HG02852 (cell line): ENCODE results near the gene ZBTB17.
"Not testable (repeated sequence)": the region's sequence is repeated elsewhere in the genome, so short reads cannot be mapped to it uniquely, and the experiment has no call there.

Experiments
- ATAC-seq: cut with Tn5 transposase; IDR thresholded peaks from one replicate; pipeline ENCODE4 v1.9.1; 2021; ENCODE audit warnings: mild to moderate bottlenecking, moderate library complexity; ENCODE audit not compliant: unreplicated experiment

ZBTB17 gene

DNA sequence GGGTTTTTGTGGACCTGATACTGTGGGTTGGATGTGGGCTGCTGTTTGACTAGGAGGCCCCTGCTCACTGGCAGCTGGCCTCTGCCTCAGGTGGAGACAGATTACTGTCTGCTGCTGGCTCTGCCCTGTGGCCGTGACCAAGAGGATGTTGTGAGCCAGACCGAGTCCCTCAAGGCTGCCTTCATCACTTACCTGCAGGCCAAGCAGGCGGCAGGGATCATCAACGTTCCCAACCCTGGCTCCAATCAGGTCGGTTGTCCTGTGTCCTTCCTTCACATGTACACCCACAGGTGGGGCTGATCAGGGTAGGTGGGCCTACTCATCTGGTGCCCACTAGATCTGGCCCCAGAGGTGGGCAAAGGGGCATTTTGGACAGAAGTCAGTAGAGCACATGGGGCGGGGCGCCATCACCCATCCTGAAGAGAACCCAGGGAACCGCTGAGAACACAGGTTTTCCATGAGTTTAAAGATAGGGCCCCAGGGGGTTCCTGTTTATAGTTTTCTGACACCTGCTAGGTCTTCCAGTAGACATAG is 37.2 kb downstream of the ZBTB17 start:
- no peak for ATAC-seq

DNA sequence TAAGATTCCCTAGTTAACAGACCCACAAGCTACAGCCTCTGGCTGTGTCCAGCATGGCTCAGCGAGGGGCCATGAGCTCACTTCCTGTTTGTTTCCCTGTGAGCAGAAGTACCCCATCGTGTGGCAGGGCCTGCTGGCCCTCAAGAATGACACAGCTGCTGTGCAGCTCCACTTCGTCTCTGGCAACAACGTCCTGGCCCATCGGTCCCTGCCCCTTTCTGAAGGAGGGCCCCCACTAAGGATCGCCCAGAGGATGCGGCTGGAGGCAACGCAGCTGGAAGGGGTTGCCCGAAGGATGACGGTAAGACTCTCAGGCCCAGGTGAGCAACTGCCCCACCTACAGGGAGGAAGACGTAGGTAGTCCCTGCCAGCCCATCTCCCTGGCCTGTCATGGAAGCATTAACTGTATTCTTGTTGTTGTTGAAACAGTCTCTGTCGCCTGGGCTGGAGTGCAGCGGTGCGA is 38.2 kb downstream of the ZBTB17 start:
- no peak for ATAC-seq

DNA sequence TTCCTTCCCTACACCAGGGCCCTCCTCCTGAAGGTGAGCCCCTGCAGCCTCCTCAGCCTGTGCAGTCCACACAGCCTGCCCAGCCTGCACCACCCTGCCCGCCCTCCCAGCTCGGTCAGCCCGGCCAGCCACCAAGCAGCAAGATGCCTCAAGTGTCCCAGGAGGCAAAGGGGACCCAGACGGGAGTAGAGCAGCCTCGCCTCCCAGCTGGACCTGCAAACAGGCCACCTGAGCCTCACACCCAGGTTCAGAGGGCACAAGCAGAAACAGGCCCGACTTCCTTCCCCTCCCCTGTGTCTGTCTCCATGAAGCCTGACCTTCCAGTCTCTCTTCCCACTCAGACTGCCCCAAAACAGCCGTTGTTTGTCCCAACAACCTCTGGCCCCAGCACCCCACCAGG is 38.8 kb downstream of the ZBTB17 start:
- no peak for ATAC-seq

DNA sequence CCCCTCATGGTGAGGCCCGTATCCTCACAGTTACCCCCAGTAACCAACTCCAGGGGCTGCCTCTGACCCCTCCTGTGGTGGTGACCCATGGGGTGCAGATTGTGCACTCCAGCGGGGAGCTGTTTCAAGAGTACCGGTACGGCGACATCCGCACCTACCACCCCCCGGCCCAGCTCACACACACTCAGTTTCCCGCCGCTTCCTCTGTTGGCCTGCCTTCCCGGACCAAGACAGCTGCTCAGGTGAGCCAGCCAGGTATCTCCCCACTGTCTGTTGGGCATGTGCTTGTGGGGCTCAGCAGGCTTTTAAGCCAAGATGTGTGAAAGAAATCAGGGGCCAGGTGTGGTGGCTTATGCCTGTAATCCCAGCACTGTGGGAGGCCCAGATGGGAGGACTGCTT is 39.9 kb downstream of the ZBTB17 start:
- no peak for ATAC-seq

DNA sequence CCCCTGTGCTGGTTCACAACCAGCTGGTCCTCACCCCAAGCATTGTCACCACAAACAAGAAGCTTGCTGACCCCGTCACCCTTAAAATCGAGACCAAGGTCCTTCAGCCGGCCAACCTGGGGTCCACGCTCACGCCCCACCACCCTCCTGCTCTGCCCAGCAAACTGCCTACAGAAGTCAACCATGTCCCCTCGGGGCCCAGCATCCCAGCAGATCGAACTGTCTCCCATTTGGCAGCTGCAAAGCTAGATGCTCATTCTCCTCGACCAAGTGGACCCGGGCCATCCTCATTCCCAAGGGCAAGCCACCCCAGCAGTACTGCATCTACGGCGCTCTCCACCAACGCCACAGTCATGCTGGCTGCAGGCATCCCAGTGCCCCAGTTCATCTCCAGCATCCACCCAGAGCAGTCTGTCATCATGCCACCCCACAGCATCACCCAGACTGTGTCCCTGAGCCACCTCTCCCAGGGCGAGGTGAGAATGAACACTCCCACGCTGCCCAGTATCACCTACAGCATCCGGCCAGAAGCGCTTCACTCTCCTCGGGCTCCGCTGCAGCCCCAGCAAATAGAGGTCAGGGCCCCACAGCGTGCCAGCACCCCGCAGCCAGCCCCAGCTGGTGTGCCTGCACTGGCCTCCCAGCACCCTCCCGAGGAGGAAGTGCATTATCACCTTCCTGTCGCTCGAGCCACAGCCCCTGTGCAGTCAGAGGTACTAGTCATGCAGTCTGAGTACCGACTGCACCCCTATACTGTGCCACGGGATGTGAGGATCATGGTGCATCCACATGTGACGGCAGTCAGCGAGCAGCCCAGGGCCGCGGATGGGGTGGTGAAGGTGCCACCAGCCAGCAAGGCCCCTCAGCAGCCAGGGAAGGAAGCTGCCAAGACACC is 40.6 kb downstream of the ZBTB17 start:
- ATAC-seq = no peak

DNA sequence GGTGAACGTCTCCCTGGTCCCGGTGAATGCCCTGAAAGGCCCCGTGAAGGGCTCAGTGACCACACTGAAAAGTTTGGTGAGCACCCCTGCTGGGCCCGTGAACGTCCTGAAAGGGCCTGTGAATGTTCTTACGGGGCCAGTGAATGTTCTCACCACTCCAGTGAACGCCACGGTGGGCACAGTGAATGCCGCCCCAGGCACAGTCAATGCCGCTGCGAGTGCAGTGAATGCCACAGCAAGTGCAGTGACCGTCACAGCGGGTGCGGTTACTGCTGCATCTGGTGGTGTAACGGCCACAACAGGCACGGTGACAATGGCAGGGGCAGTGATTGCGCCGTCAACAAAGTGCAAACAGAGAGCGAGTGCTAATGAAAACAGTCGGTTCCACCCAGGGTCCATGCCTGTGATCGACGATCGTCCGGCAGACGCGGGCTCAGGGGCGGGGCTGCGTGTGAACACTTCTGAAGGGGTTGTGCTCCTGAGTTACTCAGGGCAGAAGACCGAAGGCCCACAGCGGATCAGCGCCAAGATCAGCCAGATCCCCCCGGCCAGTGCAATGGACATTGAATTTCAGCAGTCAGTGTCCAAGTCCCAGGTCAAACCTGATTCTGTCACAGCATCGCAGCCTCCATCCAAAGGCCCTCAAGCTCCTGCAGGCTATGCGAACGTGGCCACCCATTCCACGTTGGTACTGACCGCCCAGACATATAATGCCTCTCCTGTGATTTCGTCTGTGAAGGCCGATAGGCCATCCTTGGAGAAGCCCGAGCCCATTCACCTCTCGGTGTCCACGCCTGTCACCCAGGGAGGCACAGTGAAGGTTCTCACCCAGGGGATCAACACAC is 41.5 kb downstream of the ZBTB17 start:
- ATAC-seq = no peak

DNA sequence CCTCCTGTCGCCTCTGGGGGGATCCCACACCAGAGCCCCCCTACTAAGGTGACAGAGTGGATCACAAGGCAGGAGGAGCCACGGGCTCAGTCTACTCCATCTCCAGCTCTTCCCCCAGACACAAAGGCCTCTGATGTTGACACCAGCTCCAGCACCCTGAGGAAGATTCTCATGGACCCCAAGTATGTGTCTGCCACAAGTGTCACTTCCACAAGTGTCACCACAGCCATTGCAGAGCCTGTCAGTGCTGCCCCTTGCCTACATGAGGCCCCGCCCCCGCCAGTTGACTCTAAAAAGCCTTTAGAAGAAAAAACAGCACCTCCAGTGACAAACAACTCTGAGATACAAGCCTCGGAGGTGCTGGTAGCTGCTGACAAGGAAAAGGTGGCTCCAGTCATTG is 42.2 kb downstream of the ZBTB17 start:
- no peak for ATAC-seq

DNA sequence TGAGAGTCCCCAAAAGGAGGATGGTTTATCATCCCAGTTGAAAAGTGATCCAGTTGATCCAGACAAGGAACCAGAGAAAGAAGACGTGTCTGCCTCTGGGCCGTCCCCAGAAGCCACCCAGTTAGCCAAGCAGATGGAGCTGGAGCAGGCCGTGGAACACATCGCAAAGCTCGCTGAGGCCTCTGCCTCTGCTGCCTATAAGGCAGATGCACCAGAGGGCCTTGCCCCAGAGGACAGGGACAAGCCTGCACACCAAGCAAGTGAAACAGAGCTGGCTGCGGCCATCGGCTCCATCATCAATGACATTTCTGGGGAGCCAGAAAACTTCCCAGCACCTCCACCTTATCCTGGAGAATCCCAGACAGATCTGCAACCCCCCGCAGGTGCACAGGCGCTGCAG is 43.3 kb downstream of the ZBTB17 start:
- no peak for ATAC-seq

DNA sequence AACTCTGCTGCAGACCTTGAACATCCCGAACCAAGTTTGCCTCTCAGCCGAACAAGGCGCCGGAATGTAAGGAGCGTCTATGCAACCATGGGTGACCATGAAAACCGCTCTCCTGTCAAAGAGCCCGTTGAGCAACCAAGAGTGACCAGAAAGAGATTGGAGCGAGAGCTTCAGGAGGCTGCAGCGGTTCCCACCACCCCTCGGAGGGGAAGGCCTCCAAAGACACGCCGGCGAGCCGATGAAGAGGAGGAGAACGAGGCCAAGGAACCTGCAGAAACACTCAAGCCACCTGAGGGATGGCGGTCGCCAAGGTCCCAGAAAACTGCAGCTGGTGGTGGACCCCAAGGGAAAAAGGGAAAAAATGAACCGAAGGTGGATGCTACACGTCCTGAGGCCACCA is 44.0 kb downstream of the ZBTB17 start:
- no peak for ATAC-seq

DNA sequence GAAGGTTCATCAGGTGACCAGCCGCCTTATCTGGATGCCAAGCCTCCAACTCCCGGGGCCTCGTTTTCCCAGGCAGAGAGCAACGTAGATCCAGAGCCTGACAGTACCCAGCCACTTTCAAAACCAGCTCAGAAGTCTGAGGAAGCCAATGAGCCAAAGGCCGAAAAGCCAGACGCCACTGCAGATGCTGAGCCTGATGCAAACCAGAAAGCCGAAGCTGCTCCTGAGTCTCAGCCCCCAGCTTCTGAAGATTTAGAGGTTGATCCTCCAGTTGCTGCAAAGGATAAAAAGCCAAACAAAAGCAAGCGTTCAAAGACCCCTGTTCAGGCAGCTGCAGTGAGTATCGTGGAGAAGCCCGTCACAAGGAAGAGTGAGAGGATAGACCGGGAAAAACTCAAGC is 44.5 kb downstream of the ZBTB17 start:
- no peak for ATAC-seq

DNA sequence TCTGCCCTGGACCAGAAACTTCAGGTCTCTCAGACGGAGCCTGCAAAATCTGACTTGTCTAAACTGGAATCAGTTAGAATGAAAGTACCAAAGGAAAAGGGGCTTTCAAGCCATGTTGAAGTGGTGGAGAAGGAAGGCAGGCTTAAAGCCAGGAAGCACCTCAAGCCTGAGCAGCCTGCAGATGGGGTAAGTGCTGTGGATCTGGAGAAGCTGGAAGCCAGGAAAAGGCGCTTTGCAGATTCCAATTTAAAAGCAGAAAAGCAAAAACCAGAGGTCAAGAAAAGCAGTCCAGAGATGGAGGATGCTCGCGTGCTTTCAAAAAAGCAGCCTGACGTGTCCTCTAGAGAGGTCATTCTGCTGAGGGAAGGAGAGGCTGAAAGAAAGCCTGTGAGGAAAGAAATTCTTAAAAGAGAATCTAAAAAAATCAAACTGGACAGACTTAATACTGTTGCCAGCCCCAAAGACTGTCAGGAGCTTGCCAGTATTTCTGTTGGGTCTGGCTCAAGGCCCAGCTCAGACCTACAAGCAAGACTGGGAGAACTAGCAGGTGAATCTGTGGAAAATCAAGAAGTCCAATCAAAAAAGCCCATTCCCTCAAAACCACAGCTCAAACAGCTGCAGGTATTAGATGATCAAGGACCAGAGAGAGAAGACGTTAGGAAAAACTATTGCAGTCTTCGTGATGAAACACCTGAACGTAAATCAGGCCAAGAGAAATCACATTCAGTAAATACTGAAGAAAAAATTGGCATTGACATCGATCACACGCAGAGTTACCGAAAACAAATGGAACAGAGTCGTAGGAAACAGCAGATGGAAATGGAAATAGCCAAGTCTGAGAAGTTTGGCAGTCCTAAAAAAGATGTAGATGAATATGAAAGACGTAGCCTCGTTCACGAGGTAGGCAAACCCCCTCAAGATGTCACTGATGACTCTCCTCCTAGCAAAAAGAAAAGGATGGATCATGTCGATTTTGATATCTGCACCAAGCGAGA is 46.6 kb downstream of the ZBTB17 start:
- no peak for ATAC-seq

DNA sequence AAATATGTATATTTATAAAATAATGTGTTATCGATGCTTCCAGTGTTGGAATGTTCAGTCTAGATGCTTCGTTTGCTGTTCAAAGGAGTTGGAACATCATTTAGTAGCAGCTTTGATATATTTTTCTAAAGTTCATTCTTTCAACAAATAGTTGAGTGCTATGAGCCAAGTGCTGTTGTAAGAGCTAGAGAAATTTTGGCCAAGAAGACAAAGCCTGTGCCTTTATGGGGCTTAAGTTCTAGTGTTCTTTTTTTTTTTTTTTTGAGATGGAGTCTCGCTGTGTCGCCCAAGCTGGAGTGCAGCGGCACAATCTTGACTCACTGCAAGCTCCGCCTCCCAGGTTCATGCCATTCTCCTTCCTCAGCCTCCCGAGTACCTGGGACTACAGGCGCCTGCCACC is 49.5 kb downstream of the ZBTB17 start:
- not testable (repeated sequence) for ATAC-seq

DNA sequence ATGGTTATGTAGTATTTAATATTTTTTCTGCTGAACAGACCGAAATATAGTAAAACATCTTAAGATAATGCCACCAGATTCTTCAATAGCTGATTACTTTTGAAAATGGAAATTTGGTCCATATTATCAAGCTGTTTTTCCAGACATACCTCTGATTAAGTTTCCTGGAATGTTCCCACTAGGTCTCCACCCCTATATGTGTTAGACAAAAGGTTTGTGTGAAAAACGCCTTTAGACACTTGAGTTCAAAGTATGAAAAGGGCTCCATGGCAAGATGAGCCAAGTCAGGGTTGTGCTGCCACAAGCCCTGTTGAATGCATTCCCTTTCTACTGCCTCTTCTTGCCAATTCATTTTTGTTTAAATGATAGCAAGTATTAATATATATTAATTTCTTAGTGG is 52.7 kb downstream of the ZBTB17 start:
- ATAC-seq = no peak

DNA sequence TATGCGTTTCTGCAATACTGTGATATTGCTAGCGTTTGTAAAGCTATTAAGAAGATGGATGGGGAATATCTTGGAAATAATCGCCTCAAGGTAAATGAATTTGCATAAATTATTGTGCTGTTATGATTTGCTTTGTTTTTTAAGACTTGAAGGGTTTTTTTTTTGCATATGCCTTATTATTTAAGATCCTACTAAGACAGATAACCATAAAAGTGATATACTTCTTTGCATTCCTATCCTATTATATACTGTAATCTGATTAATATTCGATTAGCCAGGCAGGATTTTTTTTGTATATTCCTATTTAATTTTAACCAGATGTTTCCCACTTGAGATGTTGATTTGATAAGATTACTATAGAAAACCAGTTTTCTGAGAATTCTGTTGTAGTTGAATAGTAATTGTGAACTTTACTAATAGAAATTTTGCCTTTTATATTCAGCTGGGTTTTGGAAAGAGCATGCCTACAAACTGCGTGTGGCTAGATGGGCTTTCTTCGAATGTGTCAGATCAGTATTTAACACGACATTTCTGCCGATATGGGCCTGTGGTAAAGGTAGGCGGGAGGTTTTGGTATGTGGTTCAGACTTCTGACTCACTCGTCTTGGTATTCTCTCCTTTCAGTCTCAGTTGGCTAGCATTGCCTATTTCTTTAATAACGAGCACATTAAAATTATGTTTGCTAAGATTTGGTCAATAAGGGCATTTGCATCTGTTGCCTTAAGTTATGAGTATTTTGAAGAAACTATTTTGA is 56.8 kb downstream of the ZBTB17 start:
- peak; percentile 71 for ATAC-seq

DNA sequence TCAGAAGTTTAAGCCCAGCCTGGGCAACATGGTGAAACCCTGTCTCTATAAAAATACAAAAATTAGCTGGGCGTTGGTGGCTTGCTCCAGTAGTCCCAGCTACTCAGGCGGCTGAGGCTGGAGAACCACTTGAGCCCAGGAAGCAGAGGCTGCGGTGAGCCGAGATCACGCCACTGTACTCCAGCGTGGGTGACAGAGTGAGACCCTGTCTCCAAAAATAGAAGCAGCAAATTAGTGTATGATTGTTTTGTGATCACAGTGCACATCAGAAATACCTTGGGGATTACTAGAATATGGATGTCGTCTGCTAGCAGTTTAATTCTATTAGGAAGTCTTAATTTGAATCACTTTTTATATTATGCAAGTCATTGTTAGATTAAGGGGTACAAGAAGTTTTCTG is 59.0 kb downstream of the ZBTB17 start:
- ATAC-seq = no peak

DNA sequence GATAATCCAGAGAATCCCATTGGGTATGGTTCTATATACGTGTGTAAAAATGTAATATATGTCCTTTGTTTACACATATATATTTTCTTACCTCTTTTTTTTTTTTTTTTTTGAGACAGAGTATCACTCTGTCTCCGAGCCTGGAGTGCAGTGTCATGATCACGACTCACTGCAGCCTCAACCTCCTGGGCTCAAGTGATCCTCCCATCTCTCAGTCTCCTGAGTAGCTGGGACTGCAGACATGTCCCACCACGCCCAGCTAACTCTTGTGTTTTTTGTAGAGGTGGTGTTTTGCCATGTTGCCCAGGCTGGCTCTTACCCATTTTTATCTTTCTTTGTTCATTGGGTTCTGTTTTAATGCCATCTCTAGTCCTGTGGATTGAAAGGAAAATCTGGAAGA is 59.5 kb downstream of the ZBTB17 start:
- ATAC-seq = no peak

DNA sequence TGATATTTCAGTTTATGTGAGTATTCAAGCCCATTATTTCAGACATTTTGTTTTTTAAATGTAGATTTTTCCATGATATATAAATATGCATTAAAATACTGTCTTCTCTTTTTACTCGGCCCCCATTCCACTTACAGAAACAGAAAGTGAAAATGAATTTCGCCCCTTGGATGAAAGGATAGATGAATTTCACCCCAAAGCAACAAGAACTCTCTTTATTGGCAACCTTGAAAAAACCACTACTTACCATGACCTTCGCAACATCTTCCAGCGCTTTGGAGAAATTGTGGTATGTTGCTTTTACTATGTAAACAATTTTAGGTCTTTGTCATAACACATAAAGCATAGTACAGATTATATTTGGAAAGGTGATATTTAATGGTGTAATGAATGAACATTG is 59.9 kb downstream of the ZBTB17 start:
- no peak for ATAC-seq

DNA sequence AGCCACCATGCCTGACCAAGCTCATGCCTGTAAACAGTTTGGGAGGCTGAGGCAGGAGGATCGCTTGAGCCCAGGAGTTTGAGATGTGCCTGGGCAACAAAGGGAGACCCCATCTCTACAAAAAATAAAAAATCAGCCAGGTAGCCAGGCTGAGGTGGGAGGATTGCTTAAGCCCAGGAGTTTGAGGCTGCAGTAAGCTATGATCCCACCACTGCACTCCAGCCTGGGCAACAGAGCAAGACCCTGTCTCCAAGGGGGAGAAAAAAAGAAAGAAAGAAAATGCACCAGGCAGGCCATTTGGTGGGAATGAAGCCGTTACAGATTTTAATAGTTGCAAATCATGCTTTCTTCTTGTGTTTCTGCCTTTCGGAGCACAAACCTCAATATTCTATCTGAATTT is 62.3 kb downstream of the ZBTB17 start:
- not testable (repeated sequence) for ATAC-seq

DNA sequence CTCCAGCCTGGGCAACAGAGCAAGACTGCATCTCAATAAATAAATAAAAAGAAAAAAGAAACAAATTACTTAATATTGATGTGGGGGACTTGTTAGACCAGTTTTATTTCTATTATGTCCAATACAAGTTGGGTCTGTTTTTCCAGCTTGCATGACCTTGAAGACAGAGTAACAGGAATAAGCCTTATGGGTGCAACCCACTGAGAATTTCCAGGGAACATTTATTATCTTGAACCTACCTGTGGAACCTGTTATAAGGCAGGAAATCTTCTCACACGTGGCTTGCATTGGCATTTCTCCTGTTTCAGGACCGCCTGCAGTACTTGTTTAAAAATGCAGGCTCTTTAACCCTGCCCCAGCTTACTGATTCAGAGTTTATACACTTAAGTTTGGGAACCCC is 64.0 kb downstream of the ZBTB17 start:
- no peak for ATAC-seq

DNA sequence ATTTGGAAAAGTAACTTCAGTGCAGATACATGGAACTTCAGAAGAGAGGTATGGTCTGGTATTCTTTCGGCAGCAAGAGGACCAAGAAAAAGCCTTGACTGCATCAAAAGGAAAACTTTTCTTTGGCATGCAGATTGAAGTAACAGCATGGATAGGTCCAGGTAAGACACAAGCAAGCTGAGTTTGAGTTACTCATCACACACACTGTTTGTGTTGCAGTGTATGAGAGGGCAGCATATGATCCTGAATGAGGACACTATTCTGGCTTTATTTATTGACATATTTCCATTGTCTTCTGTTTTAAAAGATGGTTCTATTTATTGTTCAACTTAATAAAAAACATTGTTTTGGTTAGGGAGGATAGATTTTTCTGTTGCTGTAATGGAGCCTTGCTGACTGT is 64.8 kb downstream of the ZBTB17 start:
- no peak for ATAC-seq
